Astrocyte (in vitro differentiated cells and primary cell): ENCODE measurements around the gene AKAP13.

ENCODE experiments used
- EZH2 ChIP-seq: IDR thresholded peaks from 2 replicates; pipeline ENCODE4 v1.6.1; 2012; ENCODE audit warnings: mild to moderate bottlenecking, low read length, inconsistent platforms; ENCODE audit not compliant: insufficient read depth
- TF ChIP-seq, protein P1 (sequence below): IDR thresholded peaks from 2 replicates; pipeline ENCODE4 v1.5.1; 2011; ENCODE audit warnings: low read depth, mild to moderate bottlenecking, inconsistent platforms, low read length, moderate library complexity; ENCODE audit not compliant: insufficient read depth

DNA sequence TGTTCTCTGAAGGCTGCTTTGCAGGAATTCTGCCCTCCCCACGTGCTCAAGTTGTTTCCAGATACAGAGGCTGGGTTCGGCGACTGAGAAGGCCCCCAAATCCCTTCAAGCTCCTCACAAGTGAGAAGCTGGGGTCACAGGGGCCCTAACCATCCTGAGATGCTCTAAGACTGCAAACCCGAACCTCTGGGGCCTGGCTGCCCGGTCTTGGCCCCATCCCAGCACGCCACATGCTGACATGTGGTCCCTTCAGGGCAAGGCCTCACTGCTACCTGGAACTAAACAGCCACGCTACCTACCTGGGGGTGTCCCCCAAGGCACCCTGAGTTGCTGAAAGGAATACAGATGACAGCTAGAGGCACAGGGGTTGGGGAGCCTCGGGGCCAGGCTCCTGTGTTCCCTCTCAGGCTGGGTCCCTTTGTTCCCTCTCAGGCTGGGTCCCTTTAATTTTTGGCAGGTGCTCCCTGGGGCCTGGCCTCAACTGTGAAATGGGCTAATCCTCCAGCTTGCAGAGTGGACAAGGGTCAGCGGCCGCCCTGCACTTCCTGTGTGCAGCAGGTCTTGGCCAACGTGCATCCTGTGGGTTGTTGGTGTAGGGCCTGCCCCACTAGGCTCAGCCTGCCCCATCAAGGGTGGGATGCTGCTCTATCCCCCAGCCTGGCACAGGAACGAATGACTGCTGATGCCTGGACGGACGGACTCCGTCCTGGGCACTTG is 381.8 kb downstream of the AKAP13 start:
- TF ChIP-seq, protein P1, sequence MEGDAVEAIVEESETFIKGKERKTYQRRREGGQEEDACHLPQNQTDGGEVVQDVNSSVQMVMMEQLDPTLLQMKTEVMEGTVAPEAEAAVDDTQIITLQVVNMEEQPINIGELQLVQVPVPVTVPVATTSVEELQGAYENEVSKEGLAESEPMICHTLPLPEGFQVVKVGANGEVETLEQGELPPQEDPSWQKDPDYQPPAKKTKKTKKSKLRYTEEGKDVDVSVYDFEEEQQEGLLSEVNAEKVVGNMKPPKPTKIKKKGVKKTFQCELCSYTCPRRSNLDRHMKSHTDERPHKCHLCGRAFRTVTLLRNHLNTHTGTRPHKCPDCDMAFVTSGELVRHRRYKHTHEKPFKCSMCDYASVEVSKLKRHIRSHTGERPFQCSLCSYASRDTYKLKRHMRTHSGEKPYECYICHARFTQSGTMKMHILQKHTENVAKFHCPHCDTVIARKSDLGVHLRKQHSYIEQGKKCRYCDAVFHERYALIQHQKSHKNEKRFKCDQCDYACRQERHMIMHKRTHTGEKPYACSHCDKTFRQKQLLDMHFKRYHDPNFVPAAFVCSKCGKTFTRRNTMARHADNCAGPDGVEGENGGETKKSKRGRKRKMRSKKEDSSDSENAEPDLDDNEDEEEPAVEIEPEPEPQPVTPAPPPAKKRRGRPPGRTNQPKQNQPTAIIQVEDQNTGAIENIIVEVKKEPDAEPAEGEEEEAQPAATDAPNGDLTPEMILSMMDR: no peak
- no peak for TF ChIP-seq EZH2
